NCI-H460 (cell line): ENCODE data around the gene A4GNT. TPM values are rescaled to one million over a fixed set of nuclear protein-coding genes. Genes with fewer than 3 reads are reported as not detected.

Experiments used
- DNase-seq: peaks from one replicate; pipeline ENCODE4 v3.0.0-alpha.2; 2016; ENCODE audit warnings: low read depth; ENCODE audit errors: extremely low read depth
- total RNA-seq: library from RNA; depleted of rRNA; stranded (reverse); fragments of >200 nt; shearing (Covaris generic); gene quantifications from 2 replicates; pipeline ENCODE4 v1.2.3, GENCODE V29; 2014; rRNA removed

Gene A4GNT
- total RNA-seq, 1 experiment from 2014 or later: not detected

DNA sequence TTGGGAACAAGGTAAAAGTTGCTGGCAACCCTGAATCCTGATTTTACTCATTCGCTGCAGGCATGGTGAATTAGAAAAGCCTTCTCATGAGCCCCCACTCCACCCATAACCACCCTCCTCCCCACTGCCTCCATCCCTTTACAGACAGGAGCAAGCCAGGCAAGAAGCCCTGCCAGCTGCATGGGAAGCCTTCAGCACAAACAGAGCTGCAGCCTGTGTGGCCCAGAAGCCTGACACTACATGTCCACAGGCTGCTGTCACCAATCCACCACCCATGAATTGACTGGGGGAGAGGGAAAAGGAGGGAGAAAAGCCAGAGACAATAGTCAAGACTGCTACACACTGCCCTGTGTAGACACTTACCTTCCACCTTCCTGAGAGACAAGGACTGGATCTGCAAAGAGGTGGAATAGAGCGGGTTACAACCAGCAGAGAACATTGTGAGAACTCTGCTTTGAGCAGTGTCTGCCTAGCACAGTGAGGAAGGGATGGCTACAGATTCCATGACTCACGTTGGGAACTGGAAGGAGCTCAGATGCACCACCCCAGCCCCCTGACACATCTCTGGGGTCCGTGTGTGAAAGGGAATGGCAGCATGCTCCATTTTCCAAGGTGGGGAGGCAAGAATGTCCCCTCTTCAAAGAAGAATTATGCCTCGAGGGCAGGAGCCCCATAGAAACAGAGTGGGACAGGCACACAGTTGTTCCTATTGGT lies 50.7 kb downstream of the A4GNT start:
- no peak for DNase-seq

DNA sequence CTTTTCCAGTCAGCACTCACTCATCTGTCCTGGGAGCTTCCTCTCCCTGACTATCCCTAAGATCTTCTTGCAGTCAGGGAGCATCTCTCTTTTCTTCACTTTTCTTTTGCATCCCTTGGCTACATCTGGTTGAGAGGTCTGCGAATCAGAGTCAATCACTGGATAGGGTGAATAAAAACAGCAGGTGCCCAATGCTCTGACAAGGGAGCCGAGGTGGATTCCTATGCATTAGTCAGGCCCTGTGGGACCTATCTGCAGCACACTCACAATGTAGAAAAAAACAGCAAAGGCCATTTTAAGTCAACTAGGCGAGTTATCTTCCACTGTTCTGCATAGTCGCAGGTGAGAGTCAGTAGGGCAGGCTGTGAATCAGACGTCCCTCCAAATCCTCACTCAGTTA lies 52.3 kb downstream of the A4GNT start:
- DNase-seq: no peak

DNA sequence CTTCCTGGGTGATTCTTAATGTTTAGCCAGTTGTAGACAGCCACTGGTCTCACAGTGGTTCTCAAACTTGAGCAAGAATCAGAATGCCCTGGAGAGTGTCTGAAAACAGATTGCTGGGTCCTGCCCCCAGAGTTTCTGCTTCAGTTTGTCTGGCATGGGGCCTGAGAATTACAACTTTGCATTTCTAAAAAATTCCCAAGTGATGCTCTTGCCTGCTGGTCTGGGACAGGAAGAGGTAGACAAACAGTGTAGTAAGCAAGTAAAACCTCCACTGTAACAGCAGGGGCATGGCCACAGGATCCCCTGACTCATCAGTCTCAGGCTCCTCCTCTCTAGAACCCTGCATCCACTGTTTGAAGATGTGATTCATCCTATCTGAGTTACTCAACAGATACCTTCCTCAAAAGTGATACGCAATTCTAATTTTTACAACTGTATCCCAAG lies 53.3 kb downstream of the A4GNT start:
- DNase-seq: no peak

DNA sequence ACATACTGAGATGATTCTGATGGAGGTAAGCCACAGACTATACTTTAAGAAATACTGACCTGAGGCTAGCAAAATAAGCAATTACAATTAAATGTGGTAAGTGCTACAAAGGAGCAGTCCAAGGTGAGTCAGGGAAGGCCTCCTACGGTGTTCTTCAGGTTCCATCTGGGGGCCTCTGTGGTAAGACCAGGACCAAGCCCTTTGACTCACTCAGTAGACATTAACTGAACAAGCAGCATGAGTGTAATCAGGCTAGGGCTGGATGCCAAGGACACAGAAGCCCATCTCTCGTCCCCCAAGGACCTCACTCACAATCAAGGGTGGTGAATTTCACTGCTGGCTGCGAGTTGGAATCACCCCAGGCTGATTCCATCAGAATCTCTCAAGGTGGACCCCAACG lies 54.1 kb downstream of the A4GNT start:
- no peak for DNase-seq

Other genes with a start within 250 kb of the A4GNT start
- gene CLDN18, start 122.2 kb downstream of the A4GNT start, total RNA-seq: not detected in 2 replicates
- gene DZIP1L, start 16.8 kb downstream of the A4GNT start, total RNA-seq: 2.5 and 4.7 TPM in 2 replicates
- 14.0 and 14.8 TPM in 2 replicates for gene DBR1, start 42.5 kb upstream of the A4GNT start, total RNA-seq
- 13.9 and 18.4 TPM in 2 replicates for gene ARMC8, start 54.9 kb upstream of the A4GNT start, total RNA-seq
- gene NME9, start 197.5 kb upstream of the A4GNT start, total RNA-seq: not detected in 2 replicates
- gene MRAS, start 216.2 kb upstream of the A4GNT start, total RNA-seq: 1.1 and 1.7 TPM in 2 replicates